Measurements from ENCODE around the gene GALR3. TPM values are rescaled to one million over a fixed set of nuclear protein-coding genes. Genes with fewer than 3 reads are reported as not detected.

GALR3 gene
- total and polyA plus RNA-seq, 2 of the 4 experiments (the other 2 are of a cell fraction), result not detected

DNA sequence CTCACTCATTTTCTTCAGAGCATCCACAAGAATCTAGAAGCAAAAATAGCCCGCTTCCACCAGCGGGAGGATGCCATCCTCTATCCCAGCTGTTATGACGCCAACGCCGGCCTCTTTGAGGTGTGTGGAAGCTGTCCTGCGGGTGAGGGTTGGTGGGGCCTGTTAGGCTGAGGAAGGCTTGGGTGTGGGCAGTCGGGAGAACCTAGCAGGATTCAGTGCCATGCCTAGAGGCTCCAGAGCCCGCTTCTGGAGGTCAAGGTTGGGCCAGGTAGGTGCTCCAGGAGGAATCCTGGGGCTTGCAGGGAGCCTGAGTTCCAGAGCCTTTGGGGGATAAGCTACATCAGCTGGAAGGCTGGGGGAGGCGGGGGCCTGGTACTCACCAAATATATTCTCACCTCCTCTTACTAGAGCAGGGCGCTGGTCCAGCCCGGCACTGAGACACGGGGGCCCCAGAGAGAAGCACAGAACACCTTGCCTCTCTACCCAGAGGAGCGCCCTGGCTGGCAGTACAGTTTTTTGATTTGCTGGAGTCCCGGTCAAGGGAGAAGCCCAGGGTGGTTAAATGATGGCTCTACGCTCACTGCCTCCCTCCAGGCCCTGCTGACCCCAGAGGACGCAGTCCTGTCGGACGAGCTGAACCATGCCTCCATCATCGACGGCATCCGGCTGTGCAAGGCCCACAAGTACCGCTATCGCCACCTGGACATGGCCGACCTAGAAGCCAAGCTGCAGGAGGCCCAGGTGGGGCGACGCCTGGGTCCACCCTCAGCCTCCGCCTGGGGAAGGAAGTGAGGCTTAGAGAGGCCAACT, 10.1 kb upstream of the GALR3 start:
- Histone ChIP-seq H3K36me3 (ENCODE audit: control insufficient read depth, insufficient read depth, low read length) (peaks cover 7% of the 10 kb centered on the region; the same call in 1 of the 2 replicates), H3K4ac (ENCODE audit: low read depth, low read length) (no peak overlapping the region), H3K9ac (ENCODE audit: low read depth, low read length) (no peak overlapping the region), H4K5ac (ENCODE audit: low read depth, low read length) (no peak overlapping the region), H4K91ac (ENCODE audit: insufficient read depth, low read depth, low read length) (no peak overlapping the region), H4K20me1 (ENCODE audit: insufficient read depth, low read length) (no peaks in the 10 kb centered on the region; the same call in 1 of the 2 replicates), H3K27ac (ENCODE audit: insufficient read depth, low read length) (no peak overlapping the region), H2AK5ac (ENCODE audit: low read depth, low read length) (no peak overlapping the region), H2BK120ac (ENCODE audit: low read depth, low read length) (no peak overlapping the region), H2BK20ac (ENCODE audit: low read depth, low read length) (no peak overlapping the region), H3K9me1 (ENCODE audit: insufficient read depth, low read length) (no peaks in the 10 kb centered on the region), H3K4me1 (ENCODE audit: control insufficient read depth, insufficient read depth, low read length) (peaks cover 3% of the 10 kb centered on the region), H2AFZ (replicated peaks; ENCODE audit: low read length, poor library complexity) (no peak overlapping the region), H3K18ac (ENCODE audit: low read depth, low read length) (no peak overlapping the region), H4K8ac (ENCODE audit: low read depth in 2 of 2, low read length in 2 of 2) (no peak overlapping the region), H3K4me3 (ENCODE audit: insufficient read depth, low read depth, low read length) (no peak overlapping the region), H3K9me3 (ENCODE audit: control insufficient read depth, insufficient read depth, low read length) (no peaks in the 10 kb centered on the region), H3K56ac (ENCODE audit: extremely low read depth, insufficient read depth, low read length) (no peak overlapping the region), H3K23ac (ENCODE audit: low read depth, low read length) (no peak overlapping the region), H3K4me2 (ENCODE audit: low read depth, low read length) (no peak overlapping the region), H3K79me1 (ENCODE audit: low read depth in 1 of 2, low read length in 2 of 2) (peaks cover 0 to 20% of the 10 kb centered on the region in 2 experiments; a peak in 2 of 4 replicates), H2BK5ac (ENCODE audit: low read depth, low read length, poor library complexity, severe bottlenecking) (no peak overlapping the region), H2AK9ac (replicated peaks; ENCODE audit: low read depth, low read length, poor library complexity) (no peak overlapping the region), H3K27me3 (ENCODE audit: control insufficient read depth, insufficient read depth, low read length) (no peaks in the 10 kb centered on the region), H3K14ac (replicated peaks; ENCODE audit: low read depth, low read length) (no peak overlapping the region), H2BK15ac (ENCODE audit: low read depth, low read length) (no peak overlapping the region)
- no peak for TF ChIP-seq FOS (IDR thresholded peaks at IDR 0.05; ENCODE audit: low read depth, low read length)
- no peak for TF ChIP-seq RFX5 (IDR thresholded peaks at IDR 0.05; ENCODE audit: low read depth, low read length)
- no peak for TF ChIP-seq SMC3 (IDR thresholded peaks at IDR 0.05; ENCODE audit: low read depth, low read length)
- TF ChIP-seq, protein P1, sequence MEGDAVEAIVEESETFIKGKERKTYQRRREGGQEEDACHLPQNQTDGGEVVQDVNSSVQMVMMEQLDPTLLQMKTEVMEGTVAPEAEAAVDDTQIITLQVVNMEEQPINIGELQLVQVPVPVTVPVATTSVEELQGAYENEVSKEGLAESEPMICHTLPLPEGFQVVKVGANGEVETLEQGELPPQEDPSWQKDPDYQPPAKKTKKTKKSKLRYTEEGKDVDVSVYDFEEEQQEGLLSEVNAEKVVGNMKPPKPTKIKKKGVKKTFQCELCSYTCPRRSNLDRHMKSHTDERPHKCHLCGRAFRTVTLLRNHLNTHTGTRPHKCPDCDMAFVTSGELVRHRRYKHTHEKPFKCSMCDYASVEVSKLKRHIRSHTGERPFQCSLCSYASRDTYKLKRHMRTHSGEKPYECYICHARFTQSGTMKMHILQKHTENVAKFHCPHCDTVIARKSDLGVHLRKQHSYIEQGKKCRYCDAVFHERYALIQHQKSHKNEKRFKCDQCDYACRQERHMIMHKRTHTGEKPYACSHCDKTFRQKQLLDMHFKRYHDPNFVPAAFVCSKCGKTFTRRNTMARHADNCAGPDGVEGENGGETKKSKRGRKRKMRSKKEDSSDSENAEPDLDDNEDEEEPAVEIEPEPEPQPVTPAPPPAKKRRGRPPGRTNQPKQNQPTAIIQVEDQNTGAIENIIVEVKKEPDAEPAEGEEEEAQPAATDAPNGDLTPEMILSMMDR (conservative IDR thresholded peaks at IDR 0.05; ENCODE audit: low read depth, low read length), result no peak
- TF ChIP-seq, protein P2, sequence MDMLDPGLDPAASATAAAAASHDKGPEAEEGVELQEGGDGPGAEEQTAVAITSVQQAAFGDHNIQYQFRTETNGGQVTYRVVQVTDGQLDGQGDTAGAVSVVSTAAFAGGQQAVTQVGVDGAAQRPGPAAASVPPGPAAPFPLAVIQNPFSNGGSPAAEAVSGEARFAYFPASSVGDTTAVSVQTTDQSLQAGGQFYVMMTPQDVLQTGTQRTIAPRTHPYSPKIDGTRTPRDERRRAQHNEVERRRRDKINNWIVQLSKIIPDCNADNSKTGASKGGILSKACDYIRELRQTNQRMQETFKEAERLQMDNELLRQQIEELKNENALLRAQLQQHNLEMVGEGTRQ (IDR thresholded peaks at IDR 0.05; ENCODE audit: low read depth, low read length), result no peak
- no peak for TF ChIP-seq RCOR1 (IDR thresholded peaks at IDR 0.05; ENCODE audit: insufficient replicate concordance, low read length)
- no peak for TF ChIP-seq POLR2A (IDR thresholded peaks at IDR 0.05; ENCODE audit: low read depth, low read length)
- no peak for TF ChIP-seq BHLHE40 (IDR thresholded peaks at IDR 0.05; ENCODE audit: low read depth, low read length)
- no peak for TF ChIP-seq NFE2L2 (IDR thresholded peaks at IDR 0.05; ENCODE audit: low read depth, low read length)
- TF ChIP-seq, protein P3, sequence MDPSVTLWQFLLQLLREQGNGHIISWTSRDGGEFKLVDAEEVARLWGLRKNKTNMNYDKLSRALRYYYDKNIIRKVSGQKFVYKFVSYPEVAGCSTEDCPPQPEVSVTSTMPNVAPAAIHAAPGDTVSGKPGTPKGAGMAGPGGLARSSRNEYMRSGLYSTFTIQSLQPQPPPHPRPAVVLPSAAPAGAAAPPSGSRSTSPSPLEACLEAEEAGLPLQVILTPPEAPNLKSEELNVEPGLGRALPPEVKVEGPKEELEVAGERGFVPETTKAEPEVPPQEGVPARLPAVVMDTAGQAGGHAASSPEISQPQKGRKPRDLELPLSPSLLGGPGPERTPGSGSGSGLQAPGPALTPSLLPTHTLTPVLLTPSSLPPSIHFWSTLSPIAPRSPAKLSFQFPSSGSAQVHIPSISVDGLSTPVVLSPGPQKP (IDR thresholded peaks at IDR 0.05; ENCODE audit: borderline replicate concordance, low read depth, low read length), result no peak
- no peak for TF ChIP-seq RAD21 (IDR thresholded peaks at IDR 0.05; ENCODE audit: low read length)
- no peak for DNase-seq
- no peak for ATAC-seq (ENCODE audit: low read depth)
- 92% methylated on average over 6 of the region's 27 CpGs; no CpG with 5 or more reads in 1 of the 2 experiments for WGBS, 2 experiments (ENCODE audit: extremely low coverage in 2 of 2, insufficient read length in 1 of 2)
- ChIA-PET POLR2A (ENCODE audit: unreplicated experiment) (no interaction called here), CTCF (no interaction called here)
- no TSS peak for BruUV-seq (replicated peaks)
- dilution Hi-C loops (cut with HindIII; ENCODE audit: low sequenced_read_pairs, unreplicated experiment), result no loop called here
- in situ Hi-C loops (cut with MboI; ENCODE audit: low sequenced_read_pairs), result no loop called here
- intact Hi-C loops (cut with micrococcal nuclease), result no loop called here

All from IMR-90 (cell line).